ENCODE results near the gene RNU5D-1. TPM values are rescaled to one million over a fixed set of nuclear protein-coding genes. Genes with fewer than 3 reads are reported as not detected.

The RNU5D-1 gene
- total RNA-seq, 2 experiments from 2014 or later: not detected

DNA sequence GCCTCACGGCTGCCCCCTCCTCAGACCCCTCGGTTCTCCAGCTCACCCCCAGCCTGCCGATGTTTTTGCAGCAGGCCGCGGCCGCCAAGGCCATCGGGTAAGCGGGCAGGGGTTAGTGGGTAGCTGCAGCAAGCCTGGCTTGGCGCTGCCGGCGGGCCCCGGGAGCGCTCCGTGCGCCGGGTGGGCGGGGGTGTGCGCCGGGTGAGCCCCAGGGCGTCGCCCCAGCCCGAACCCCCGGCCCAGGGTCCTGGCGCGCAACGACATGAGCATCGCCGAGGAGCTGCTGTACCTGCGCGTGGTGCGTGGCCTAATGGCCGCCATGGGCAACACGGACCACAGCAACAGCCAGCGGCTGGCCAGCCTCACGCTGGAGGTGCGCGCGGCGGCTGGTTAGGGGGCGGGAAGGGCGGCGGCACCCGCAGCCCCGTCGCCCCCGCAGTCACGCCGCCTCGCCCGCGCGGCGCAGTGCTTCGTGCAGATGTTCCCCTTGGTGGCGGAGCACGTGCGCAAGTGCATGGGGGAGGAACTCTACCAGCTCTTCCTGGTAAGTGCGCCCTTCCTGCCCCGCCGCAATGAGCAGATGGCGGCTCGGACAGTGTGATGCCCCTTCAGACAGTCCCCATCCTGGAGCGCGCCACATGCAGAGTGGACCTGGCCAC, 6.5 kb downstream of the RNU5D-1 start:
- intact Hi-C loops (cut with micrococcal nuclease): loop anchor here (5.0 kb wide), 1 partner anchor 858 kb away; the partner anchor contains the start of gene NASP
- CTCF ChIA-PET: interaction anchor here (1.3 to 2.0 kb wide), 3 partner anchors 9 to 294 kb away, joined by 3 to 5 read pairs (median 5); no protein-coding TSS in a partner anchor
- Mint-ChIP-seq H3K36me3 (ENCODE audit: low read depth) (peaks cover 11% of the 10 kb centered on the region), H3K4me3 (peak overlapping the region; percentile 80), H3K27ac (peak overlapping the region; percentile 98), H3K4me1 (ENCODE audit: low read depth) (peaks cover 75% of the 10 kb centered on the region), H3K27me3 (ENCODE audit: low read depth) (no peaks in the 10 kb centered on the region), H3K9me3 (no peaks in the 10 kb centered on the region)
- no peak for DNase-seq

DNA sequence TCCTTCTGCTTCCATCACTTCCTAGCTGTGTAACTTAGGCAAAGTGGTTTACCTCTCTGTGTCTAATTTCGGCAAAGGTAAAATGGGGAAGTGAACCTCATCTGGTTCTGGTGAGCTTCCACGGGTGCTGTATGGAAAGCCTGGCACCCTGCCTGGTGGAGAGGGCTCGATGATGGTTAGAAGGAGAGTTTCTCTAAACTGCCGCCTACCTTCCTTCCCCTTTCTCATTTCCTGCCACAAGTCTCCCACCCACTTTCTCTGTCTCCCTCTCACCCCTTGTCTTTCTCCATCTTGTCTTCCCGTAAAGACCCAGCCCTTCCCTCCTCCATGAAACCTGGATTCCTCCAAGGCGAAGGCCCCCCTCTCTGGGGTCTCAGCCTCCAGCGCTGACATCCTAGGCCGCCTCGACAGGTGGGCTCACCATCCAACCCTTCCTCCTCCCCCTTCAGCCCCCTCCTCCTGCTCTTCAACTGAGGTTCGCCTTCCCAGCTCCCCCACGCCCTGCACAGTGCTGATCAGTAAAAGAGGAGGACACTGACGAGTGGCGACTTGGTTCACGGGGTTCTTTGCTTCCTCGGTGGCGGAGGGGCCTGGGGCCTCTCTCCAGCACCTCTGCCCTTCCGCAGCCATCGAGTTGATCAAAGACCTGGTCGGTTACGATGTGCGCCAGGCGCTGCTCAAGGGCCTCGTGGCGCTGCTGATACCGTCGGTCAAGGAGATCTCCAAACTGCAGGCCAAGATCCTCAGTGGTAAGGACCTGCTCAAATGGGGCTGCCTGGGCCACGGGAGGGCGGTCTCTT, 7.3 kb downstream of the RNU5D-1 start:
- H3K4me1 Mint-ChIP-seq (ENCODE audit: low read depth): peaks cover 78% of the 10 kb centered on the region
- peak overlapping the region; percentile 98 for H3K27ac Mint-ChIP-seq
- peak; percentile 77 for DNase-seq

DNA sequence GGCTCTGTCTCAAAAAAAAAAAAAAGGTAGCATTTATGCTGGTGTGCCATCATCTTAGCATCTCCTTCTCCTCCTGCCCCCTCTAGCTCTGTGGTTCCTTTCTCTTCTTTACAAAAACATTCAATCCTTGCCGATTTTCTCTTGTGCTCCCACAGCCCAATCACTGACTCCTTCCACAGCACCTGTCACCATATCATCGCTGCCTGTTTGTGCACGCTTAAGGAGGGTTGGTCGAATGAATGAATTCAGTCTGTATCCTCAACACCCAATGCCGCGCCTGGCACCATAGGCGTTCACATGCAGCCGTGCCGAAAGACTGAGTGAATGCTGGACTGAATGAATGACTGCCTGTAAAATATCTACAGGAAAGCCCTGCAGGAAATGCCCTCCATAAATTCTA, 7.9 kb downstream of the RNU5D-1 start:
- Mint-ChIP-seq H3K27ac (peak overlapping the region; percentile 98), H3K27me3 (ENCODE audit: low read depth) (no peaks in the 10 kb centered on the region), H3K36me3 (ENCODE audit: low read depth) (peaks cover 11% of the 10 kb centered on the region), H3K9me3 (no peaks in the 10 kb centered on the region), H3K4me1 (ENCODE audit: low read depth) (peaks cover 81% of the 10 kb centered on the region), H3K4me3 (peak overlapping the region; percentile 80)
- CTCF ChIA-PET: interaction anchor here (0.6 to 2.1 kb wide), 3 partner anchors 13 to 62 kb away, joined by 3 to 5 read pairs (median 4); no protein-coding TSS in a partner anchor
- peak; percentile 70 for DNase-seq
- intact Hi-C loops (cut with micrococcal nuclease): loop anchor here (2.0 to 5.0 kb wide), 2 partner anchors 859 to 964 kb away; partner anchors contain the start of genes GPBP1L1 and NASP

More for the DNA sequence above, 7.3 kb downstream of the RNU5D-1 start:
- peak overlapping the region; percentile 80 for H3K4me3 Mint-ChIP-seq
- H3K27me3 Mint-ChIP-seq (ENCODE audit: low read depth): no peaks in the 10 kb centered on the region
- intact Hi-C loops (cut with micrococcal nuclease): loop anchor here (2.0 to 5.0 kb wide), 2 partner anchors 859 to 963 kb away; partner anchors contain the start of genes GPBP1L1 and NASP
- no peaks in the 10 kb centered on the region for H3K9me3 Mint-ChIP-seq
- peaks cover 11% of the 10 kb centered on the region for H3K36me3 Mint-ChIP-seq (ENCODE audit: low read depth)
- CTCF ChIA-PET: interaction anchor here (0.6 to 2.1 kb wide), 5 partner anchors 8 to 295 kb away, joined by 3 to 5 read pairs (median 4); no protein-coding TSS in a partner anchor

DNA sequence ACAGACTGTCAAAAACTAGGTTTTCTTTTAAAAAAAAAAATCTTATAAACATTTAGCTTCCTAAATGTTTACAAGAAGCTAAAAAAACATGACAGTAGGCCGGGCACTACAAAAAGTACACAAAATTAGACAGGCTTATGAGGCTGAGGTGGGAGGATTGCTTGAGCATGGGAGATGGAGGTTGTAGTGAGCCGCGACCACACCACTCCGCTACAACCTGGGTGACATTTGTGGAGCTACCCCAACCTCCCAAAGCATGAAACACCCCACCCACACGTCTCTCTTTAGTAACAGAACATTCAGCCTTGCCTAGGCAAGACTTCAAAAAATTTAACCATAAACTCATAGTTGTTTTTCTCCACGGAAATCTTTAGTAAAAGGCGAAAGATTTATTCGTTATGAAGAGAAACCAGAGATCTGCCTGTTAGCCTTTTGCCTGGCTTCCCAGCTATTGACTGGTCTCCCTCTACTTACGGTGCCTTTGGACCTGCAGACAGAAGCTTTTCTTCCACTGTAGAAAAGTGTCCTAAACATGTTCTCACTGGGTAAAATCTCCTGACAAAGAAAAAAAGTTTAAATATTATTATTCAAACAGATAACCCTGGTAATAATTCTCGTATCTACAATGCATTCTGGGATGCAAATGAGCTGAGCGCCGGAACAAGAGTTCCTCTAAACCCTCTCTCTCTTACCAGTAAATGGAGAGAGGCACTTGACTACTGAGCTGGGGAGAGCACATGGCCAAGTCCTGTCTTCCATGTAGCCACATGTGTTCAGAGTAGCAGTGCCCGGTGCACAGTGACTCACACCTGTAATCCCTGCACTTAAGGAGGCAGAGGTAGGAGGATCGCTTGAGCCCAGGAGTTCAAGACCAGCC, 9.2 kb downstream of the RNU5D-1 start:
- Mint-ChIP-seq H3K9me3 (no peaks in the 10 kb centered on the region), H3K27me3 (ENCODE audit: low read depth) (no peaks in the 10 kb centered on the region), H3K27ac (peak overlapping the region; percentile 98), H3K4me1 (ENCODE audit: low read depth) (peaks cover 83% of the 10 kb centered on the region), H3K4me3 (peak overlapping the region; percentile 66), H3K36me3 (ENCODE audit: low read depth) (peaks cover 11% of the 10 kb centered on the region)
- CTCF ChIA-PET: interaction anchor here (1.0 to 2.1 kb wide), 5 partner anchors 9 to 96 kb away, joined by 3 to 22 read pairs (median 4); partner anchors contain the start of genes ARMH1, RNU5D-1 and TMEM53
- intact Hi-C loops (cut with micrococcal nuclease): loop anchor here (1.0 to 5.0 kb wide), 8 partner anchors 9 to 965 kb away; partner anchors contain the start of genes GPBP1L1, KIF2C and NASP
- DNase-seq: peak; percentile 90

DNA sequence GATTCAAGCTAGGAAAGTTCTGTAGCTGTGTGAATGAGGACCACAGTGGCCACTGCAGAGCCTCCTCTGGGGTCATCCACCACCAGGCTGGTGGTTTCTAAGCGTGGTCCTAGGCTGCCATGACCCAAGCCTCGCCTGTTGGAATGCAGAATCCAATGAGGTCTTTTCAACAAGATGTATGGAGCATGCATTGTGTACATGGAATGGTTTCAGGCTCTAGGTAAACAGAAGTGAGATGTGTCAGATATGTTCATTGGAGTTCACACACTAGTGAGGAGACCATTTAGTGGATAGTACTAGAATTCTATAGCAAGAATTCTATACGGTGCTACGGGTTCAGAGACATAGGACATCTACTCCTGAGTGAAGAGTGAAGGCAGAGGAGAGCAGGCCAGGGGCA, 10.7 kb downstream of the RNU5D-1 start:
- Mint-ChIP-seq H3K4me3 (peak overlapping the region; percentile 13), H3K36me3 (ENCODE audit: low read depth) (peaks cover 8% of the 10 kb centered on the region), H3K27ac (peak overlapping the region; percentile 98), H3K4me1 (ENCODE audit: low read depth) (peaks cover 84% of the 10 kb centered on the region), H3K9me3 (no peaks in the 10 kb centered on the region), H3K27me3 (ENCODE audit: low read depth) (no peaks in the 10 kb centered on the region)
- DNase-seq: no peak
- CTCF ChIA-PET: interaction anchor here (0.6 to 7.9 kb wide), 4 partner anchors 10 to 97 kb away, joined by 3 to 64 read pairs (median 4); partner anchors contain the start of gene RNU5D-1
- intact Hi-C loops (cut with micrococcal nuclease): loop anchor here (2.0 to 5.0 kb wide), 2 partner anchors 65 to 862 kb away; partner anchors contain the start of gene NASP

DNA sequence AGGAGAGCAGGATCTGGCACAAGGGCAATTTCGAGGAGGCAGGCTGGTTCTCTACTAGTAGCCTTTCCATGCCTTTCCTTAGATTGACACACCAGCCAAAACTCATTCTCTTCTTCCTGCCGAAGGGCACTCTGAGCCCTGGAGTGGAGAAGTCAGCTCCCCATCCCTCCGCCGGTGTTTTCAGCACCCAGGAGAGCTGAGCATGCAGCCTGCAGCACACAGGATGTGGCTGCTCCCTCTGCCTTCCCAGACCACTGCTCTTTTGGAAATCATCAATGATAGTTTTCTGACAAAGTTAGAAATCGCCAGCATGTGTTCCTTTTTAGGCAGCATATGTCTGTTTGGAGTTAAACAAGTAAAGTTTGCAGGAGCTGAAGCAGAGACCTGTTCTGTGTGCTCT, 11.7 kb downstream of the RNU5D-1 start:
- Mint-ChIP-seq H3K27ac (peak overlapping the region; percentile 10), H3K4me1 (ENCODE audit: low read depth) (peaks cover 82% of the 10 kb centered on the region)
- DNase-seq: peak; percentile 46

DNA sequence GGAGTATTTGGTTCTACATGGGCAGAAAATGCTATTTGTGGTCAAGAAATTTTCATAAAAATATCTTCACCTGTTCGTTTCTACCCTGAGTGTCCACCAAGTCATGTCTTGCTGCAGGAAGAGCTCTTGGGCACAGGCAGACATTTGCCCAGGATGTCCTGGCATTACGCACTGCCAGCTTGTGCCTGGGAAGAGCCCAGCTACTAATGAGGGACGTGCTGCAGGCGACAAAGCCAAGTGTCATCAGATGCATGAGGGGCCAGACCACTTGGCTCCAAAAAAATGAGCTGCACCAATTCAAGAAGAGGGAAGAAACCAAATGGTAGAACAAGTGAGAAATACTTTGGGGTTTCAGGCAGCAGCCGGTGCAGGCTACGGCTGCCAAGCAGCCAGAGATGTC, 12.9 kb downstream of the RNU5D-1 start:
- CTCF ChIA-PET: interaction anchor here (0.6 to 7.9 kb wide), 8 partner anchors 12 to 1555 kb away, joined by 3 to 64 read pairs (median 3); partner anchors contain the start of genes RNU5D-1 and RPS8
- Mint-ChIP-seq H3K4me3 (no peak overlapping the region), H3K27ac (no peak overlapping the region), H3K9me3 (no peaks in the 10 kb centered on the region), H3K36me3 (ENCODE audit: low read depth) (peaks cover 1% of the 10 kb centered on the region), H3K4me1 (ENCODE audit: low read depth) (peaks cover 73% of the 10 kb centered on the region), H3K27me3 (ENCODE audit: low read depth) (no peaks in the 10 kb centered on the region)
- no peak for DNase-seq
- intact Hi-C loops (cut with micrococcal nuclease): no loop called here

More for the DNA sequence above, 11.7 kb downstream of the RNU5D-1 start:
- H3K9me3 Mint-ChIP-seq: no peaks in the 10 kb centered on the region
- CTCF ChIA-PET: interaction anchor here (1.3 to 7.9 kb wide), 4 partner anchors 11 to 57 kb away, joined by 3 to 64 read pairs (median 6); partner anchors contain the start of genes RNU5D-1 and RPS8
- H3K4me3 Mint-ChIP-seq: no peak overlapping the region
- H3K27me3 Mint-ChIP-seq (ENCODE audit: low read depth): no peaks in the 10 kb centered on the region
- peaks cover 1% of the 10 kb centered on the region for H3K36me3 Mint-ChIP-seq (ENCODE audit: low read depth)
- intact Hi-C loops (cut with micrococcal nuclease): no loop called here

DNA sequence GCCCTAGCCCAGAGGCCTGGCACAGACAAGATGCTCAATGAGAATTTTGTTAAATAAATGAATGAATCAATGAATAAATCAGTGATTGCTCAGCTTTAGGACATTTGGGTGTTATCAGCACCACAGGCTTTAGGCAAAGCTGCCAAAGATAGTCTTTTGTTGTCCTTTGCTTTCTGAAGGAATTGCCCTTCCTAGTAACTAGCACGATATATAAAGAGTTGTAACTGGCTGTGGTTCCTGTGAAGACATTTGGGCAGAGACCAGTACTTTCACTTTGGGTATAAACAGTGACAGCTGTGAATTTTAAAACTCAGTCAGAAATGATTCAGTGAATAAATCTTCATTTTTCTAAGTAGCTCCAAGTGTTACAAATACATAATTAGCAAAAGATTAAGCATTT, 13.3 kb downstream of the RNU5D-1 start:
- Mint-ChIP-seq H3K36me3 (ENCODE audit: low read depth) (no peaks in the 10 kb centered on the region), H3K27ac (no peak overlapping the region), H3K4me1 (ENCODE audit: low read depth) (peaks cover 69% of the 10 kb centered on the region), H3K9me3 (no peaks in the 10 kb centered on the region), H3K27me3 (ENCODE audit: low read depth) (no peaks in the 10 kb centered on the region), H3K4me3 (no peak overlapping the region)
- no peak for DNase-seq
- CTCF ChIA-PET: interaction anchor here (0.6 to 7.9 kb wide), 8 partner anchors 12 to 1554 kb away, joined by 3 to 64 read pairs (median 3); partner anchors contain the start of genes RNU5D-1 and RPS8
- intact Hi-C loops (cut with micrococcal nuclease): no loop called here

DNA sequence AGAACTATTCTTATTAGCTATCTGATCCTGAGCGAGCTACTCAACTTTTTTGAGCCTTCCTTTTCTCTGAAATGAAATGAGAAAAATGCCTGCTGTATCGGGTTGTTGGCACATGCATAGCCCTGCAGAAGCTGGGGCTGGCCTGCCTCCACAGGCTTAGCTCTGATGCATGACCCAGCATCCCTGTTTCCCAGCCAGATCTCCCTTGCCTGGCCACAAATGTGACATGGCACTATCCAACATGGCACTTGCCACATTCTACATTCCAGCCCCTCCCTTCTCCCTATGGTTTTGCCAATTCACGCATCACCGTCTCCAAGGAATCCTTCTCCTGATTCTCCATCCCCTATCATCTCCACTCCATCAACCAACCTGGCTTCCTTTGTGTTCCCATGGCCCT, 13.8 kb downstream of the RNU5D-1 start:
- H3K4me3 Mint-ChIP-seq: no peak overlapping the region
- H3K27ac Mint-ChIP-seq: no peak overlapping the region
- H3K36me3 Mint-ChIP-seq (ENCODE audit: low read depth): no peaks in the 10 kb centered on the region

DNA sequence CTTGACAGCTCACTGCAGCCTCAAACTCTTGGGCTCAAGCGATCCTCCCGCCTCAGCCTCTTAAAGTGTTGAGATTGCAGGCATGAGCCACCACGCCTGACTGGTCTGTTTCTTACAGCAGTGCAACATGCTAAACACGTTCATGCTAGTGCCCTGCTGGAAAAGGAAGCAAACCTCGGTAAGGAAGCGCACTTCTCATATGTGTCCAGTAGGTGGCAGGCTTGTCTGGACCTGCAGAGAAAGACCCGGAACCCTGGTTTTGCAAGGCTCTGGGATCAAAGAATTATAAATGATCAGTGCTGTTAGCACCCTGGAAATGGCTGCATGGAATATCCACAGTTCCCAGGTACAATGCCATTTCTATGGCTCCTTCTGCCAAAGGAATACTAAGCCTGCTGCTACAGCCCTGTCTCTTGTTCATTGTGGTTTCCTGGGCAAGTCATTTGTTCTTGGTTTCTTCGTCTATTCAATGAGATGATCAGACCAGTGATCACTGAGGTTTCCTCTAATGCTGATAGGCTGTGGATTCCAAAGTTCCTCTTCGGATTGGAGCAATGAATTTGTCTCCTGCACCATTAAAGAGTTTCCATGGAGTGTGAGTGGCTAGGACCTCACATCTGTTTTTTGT, 15.9 kb downstream of the RNU5D-1 start:
- peak; percentile 81 for DNase-seq
- H3K27me3 Mint-ChIP-seq (ENCODE audit: low read depth): no peaks in the 10 kb centered on the region
- H3K4me1 Mint-ChIP-seq (ENCODE audit: low read depth): peaks cover 47% of the 10 kb centered on the region
- no peaks in the 10 kb centered on the region for H3K36me3 Mint-ChIP-seq (ENCODE audit: low read depth)
- no peaks in the 10 kb centered on the region for H3K9me3 Mint-ChIP-seq
- peak overlapping the region; percentile 21 for H3K27ac Mint-ChIP-seq
- intact Hi-C loops (cut with micrococcal nuclease): loop anchor here (1.0 to 2.0 kb wide), 3 partner anchors 16 to 297 kb away; partner anchors contain the start of genes ARMH1, RNU5D-1, TMEM53 and UROD
- H3K4me3 Mint-ChIP-seq: peak overlapping the region; percentile 32
- CTCF ChIA-PET: interaction anchor here (0.7 to 7.9 kb wide), 5 partner anchors 10 to 71 kb away, joined by 3 to 64 read pairs (median 4); partner anchors contain the start of gene RNU5D-1

More for the DNA sequence above, 13.8 kb downstream of the RNU5D-1 start:
- H3K27me3 Mint-ChIP-seq (ENCODE audit: low read depth): no peaks in the 10 kb centered on the region
- H3K9me3 Mint-ChIP-seq: no peaks in the 10 kb centered on the region
- H3K4me1 Mint-ChIP-seq (ENCODE audit: low read depth): peaks cover 66% of the 10 kb centered on the region
- DNase-seq: no peak
- intact Hi-C loops (cut with micrococcal nuclease): no loop called here
- CTCF ChIA-PET: interaction anchor here (0.6 to 7.9 kb wide), 6 partner anchors 11 to 1128 kb away, joined by 3 to 64 read pairs (median 3); partner anchors contain the start of gene RNU5D-1

Data from activated naive CD4-positive, alpha-beta T cell treated with anti-CD3 and anti-CD28 coated beads for 36 hours (primary cell).